ENCODE results near the gene CHCHD6. TPM values are rescaled to one million over a fixed set of nuclear protein-coding genes. Genes with fewer than 3 reads are reported as not detected.

The CHCHD6 gene
- total and polyA plus RNA-seq, 2 of the 4 experiments (the other 2 are of a cell fraction) = 18.8 to 28.9 TPM

- ChIA-PET POLR2A (ENCODE audit: unreplicated experiment) (no interaction called here), CTCF (interaction anchor here (1.6 kb wide), 1 partner anchor 11 kb away, joined by 4 read pairs; no protein-coding TSS in a partner anchor)
- no peak for DNase-seq
- Histone ChIP-seq H3K4ac (ENCODE audit: low read depth, low read length) (no peak overlapping the region; the same call in 1 of the 2 replicates), H4K5ac (ENCODE audit: low read depth, low read length) (no peak overlapping the region), H3K4me3 (ENCODE audit: insufficient read depth, low read depth, low read length) (no peak overlapping the region), H4K20me1 (ENCODE audit: insufficient read depth, low read length) (no peaks in the 10 kb centered on the region), H3K23ac (ENCODE audit: low read depth, low read length) (no peak overlapping the region), H3K79me1 (ENCODE audit: low read depth in 1 of 2, low read length in 2 of 2) (no peaks in the 10 kb centered on the region), H3K9ac (ENCODE audit: low read depth, low read length) (no peak overlapping the region), H2BK120ac (ENCODE audit: low read depth, low read length) (peak overlapping the region; percentile 41; the same call in 1 of the 2 replicates), H2BK15ac (ENCODE audit: low read depth, low read length) (no peak overlapping the region), H3K56ac (ENCODE audit: extremely low read depth, insufficient read depth, low read length) (no peak overlapping the region), H3K14ac (replicated peaks; ENCODE audit: low read depth, low read length) (no peak overlapping the region), H3K9me1 (ENCODE audit: insufficient read depth, low read length) (no peaks in the 10 kb centered on the region; the same call in 1 of the 2 replicates), H2AFZ (replicated peaks; ENCODE audit: low read length, poor library complexity) (peak overlapping the region; percentile 27), H2AK9ac (replicated peaks; ENCODE audit: low read depth, low read length, poor library complexity) (no peak overlapping the region), H3K27ac (ENCODE audit: insufficient read depth, low read length) (no peak overlapping the region), H3K4me1 (ENCODE audit: control insufficient read depth, insufficient read depth, low read length) (peaks cover 12% of the 10 kb centered on the region), H3K36me3 (ENCODE audit: control insufficient read depth, insufficient read depth, low read length) (no peaks in the 10 kb centered on the region), H3K4me2 (ENCODE audit: low read depth, low read length) (no peak overlapping the region), H3K18ac (ENCODE audit: low read depth, low read length) (no peak overlapping the region), H2AK5ac (ENCODE audit: low read depth, low read length) (no peak overlapping the region), H3K9me3 (ENCODE audit: control insufficient read depth, insufficient read depth, low read length) (peaks cover 9% of the 10 kb centered on the region), H3K27me3 (ENCODE audit: control insufficient read depth, insufficient read depth, low read length) (no peaks in the 10 kb centered on the region; the same call in 1 of the 2 replicates), H4K91ac (ENCODE audit: insufficient read depth, low read depth, low read length) (no peak overlapping the region), H4K8ac (ENCODE audit: low read depth in 2 of 2, low read length in 2 of 2) (no peak overlapping the region), H2BK20ac (ENCODE audit: low read depth, low read length) (no peak overlapping the region), H2BK5ac (ENCODE audit: low read depth, low read length, poor library complexity, severe bottlenecking) (no peak overlapping the region)
- no CpG with 5 or more reads among the region's 5 CpGs for WGBS, 2 experiments (ENCODE audit: extremely low coverage in 2 of 2, insufficient read length in 1 of 2)
- intact Hi-C loops (cut with micrococcal nuclease) (no loop called here), in situ Hi-C loops (cut with MboI; ENCODE audit: low sequenced_read_pairs) (no loop called here), dilution Hi-C loops (cut with HindIII; ENCODE audit: low sequenced_read_pairs, unreplicated experiment) (no loop called here)
- no peak for TF ChIP-seq MXI1 (IDR thresholded peaks at IDR 0.05; ENCODE audit: borderline replicate concordance, low read depth, low read length)
- TF ChIP-seq CEBPB (IDR thresholded peaks at IDR 0.05; ENCODE audit: low read depth, low read length) = no peak
- no peak for TF ChIP-seq RCOR1 (IDR thresholded peaks at IDR 0.05; ENCODE audit: insufficient replicate concordance, low read length)
- TF ChIP-seq FOS (IDR thresholded peaks at IDR 0.05; ENCODE audit: low read depth, low read length) = no peak
- TF ChIP-seq, protein P1, sequence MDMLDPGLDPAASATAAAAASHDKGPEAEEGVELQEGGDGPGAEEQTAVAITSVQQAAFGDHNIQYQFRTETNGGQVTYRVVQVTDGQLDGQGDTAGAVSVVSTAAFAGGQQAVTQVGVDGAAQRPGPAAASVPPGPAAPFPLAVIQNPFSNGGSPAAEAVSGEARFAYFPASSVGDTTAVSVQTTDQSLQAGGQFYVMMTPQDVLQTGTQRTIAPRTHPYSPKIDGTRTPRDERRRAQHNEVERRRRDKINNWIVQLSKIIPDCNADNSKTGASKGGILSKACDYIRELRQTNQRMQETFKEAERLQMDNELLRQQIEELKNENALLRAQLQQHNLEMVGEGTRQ (IDR thresholded peaks at IDR 0.05; ENCODE audit: low read depth, low read length) = no peak
- TF ChIP-seq NFE2L2 (IDR thresholded peaks at IDR 0.05; ENCODE audit: low read depth, low read length) = no peak
- no peak for TF ChIP-seq MAFK (IDR thresholded peaks at IDR 0.05; ENCODE audit: low read depth, low read length)
- no peak for TF ChIP-seq RAD21 (IDR thresholded peaks at IDR 0.05; ENCODE audit: low read length)
- TF ChIP-seq, protein P2, sequence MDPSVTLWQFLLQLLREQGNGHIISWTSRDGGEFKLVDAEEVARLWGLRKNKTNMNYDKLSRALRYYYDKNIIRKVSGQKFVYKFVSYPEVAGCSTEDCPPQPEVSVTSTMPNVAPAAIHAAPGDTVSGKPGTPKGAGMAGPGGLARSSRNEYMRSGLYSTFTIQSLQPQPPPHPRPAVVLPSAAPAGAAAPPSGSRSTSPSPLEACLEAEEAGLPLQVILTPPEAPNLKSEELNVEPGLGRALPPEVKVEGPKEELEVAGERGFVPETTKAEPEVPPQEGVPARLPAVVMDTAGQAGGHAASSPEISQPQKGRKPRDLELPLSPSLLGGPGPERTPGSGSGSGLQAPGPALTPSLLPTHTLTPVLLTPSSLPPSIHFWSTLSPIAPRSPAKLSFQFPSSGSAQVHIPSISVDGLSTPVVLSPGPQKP (IDR thresholded peaks at IDR 0.05; ENCODE audit: borderline replicate concordance, low read depth, low read length) = no peak
- TF ChIP-seq RFX5 (IDR thresholded peaks at IDR 0.05; ENCODE audit: low read depth, low read length) = no peak
- TF ChIP-seq BHLHE40 (IDR thresholded peaks at IDR 0.05; ENCODE audit: low read depth, low read length) = no peak
- no peak for TF ChIP-seq CHD1 (IDR thresholded peaks at IDR 0.05; ENCODE audit: low read depth, low read length)
- TF ChIP-seq MAZ (IDR thresholded peaks at IDR 0.05; ENCODE audit: borderline replicate concordance, low read depth, low read length) = no peak
- TF ChIP-seq, protein P3, sequence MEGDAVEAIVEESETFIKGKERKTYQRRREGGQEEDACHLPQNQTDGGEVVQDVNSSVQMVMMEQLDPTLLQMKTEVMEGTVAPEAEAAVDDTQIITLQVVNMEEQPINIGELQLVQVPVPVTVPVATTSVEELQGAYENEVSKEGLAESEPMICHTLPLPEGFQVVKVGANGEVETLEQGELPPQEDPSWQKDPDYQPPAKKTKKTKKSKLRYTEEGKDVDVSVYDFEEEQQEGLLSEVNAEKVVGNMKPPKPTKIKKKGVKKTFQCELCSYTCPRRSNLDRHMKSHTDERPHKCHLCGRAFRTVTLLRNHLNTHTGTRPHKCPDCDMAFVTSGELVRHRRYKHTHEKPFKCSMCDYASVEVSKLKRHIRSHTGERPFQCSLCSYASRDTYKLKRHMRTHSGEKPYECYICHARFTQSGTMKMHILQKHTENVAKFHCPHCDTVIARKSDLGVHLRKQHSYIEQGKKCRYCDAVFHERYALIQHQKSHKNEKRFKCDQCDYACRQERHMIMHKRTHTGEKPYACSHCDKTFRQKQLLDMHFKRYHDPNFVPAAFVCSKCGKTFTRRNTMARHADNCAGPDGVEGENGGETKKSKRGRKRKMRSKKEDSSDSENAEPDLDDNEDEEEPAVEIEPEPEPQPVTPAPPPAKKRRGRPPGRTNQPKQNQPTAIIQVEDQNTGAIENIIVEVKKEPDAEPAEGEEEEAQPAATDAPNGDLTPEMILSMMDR (conservative IDR thresholded peaks at IDR 0.05; ENCODE audit: low read depth, low read length) = no peak
- no TSS peak for BruUV-seq (replicated peaks)
- ATAC-seq (ENCODE audit: low read depth) = no peak
These were observed 266.9 kb downstream of the CHCHD6 start for GRCh38 chr3:126970921-126971320.

Measured in IMR-90 (cell line).